K562 (cell line): ENCODE data around the gene PTPRU. TPM values are rescaled to one million over a fixed set of nuclear protein-coding genes. Genes with fewer than 3 reads are reported as not detected.
A peak's percentile ranks its signal among the peaks of the same experiment; 100 is the strongest.
"Not testable (repeated sequence)": the region's sequence is repeated elsewhere in the genome, so short reads cannot be mapped to it uniquely, and the experiment has no call there.

ENCODE experiments used
- ATAC-seq: fragments of 200-7000 bp; cut with Tn5 transposase; 3 replicates; pipeline ENCODE4 v1.9.1; 2020; ENCODE audit warnings: moderate library complexity
- BruUV-seq: library from RNA; stranded (reverse); fragments of 400-500 nt; replicated peaks from 2 replicates; lab custom pipeline; 2021; lab: Mats Ljungman, UMichigan
- CTCF ChIA-PET: fragments of 300-600 bp; formaldehyde crosslinking; extraction: SDS; loops from one replicate; lab custom pipeline; 2021; ENCODE audit warnings: low intra/inter-chr PET ratio; lab: Yijun Ruan, JAX
- POLR2A ChIA-PET: fragments of 300-600, 350-650 bp; sonication (Branson Sonifier 250); formaldehyde crosslinking; extraction: SDS; loops from one replicate; lab custom pipeline; 2021; ENCODE audit warnings: antibody characterized with exemption, inconsistent platforms; lab: Yijun Ruan, JAX
- DNase-seq, 4 experiments: peaks; one replicate each; pipeline versions ENCODE4 v3.0.0 to v3.0.0-alpha.2; 2011 to 2018; ENCODE audit warnings: low spot score in 3 of 4, mixed read lengths in 3 of 4; ENCODE audit errors: extremely low read depth in 1 of 4
- FAIRE-seq: peaks from 2 replicates; lab custom pipeline; 2011; peaks lifted over from hg19 to GRCh38; lab: Jason Lieb, UNC
- H2AFZ ChIP-seq: 2 replicates; pipeline ENCODE4 v1.6.0; 2011; ENCODE audit warnings: low read depth, low read length, control low read depth, inconsistent platforms
- H3K27ac ChIP-seq: fragments of 200-600 bp; 3 replicates; pipeline ENCODE4 v1.8.0; 2011; ENCODE audit warnings: low read depth, mild to moderate bottlenecking, control low read depth, inconsistent platforms, low read length, moderate library complexity, mixed read lengths; ENCODE audit errors: extremely low read depth
- H3K27me3 ChIP-seq, 2 experiments: fragments of 300-600 bp in 1 of 2; 2 replicates in 1 of 2; 3 replicates in 1 of 2; pipeline versions ENCODE4 v1.6.0 to v1.8.0; 2011; ENCODE audit warnings: inconsistent platforms in 2 of 2, low read length in 2 of 2, mild to moderate bottlenecking in 1 of 2, mixed read lengths in 1 of 2, moderate library complexity in 1 of 2; ENCODE audit not compliant: control insufficient read depth in 2 of 2, insufficient read depth in 2 of 2
- H3K36me3 ChIP-seq: fragments of 300-600 bp; 3 replicates; pipeline ENCODE4 v1.8.0; 2011; ENCODE audit warnings: mild to moderate bottlenecking, low read length, inconsistent platforms; ENCODE audit not compliant: control insufficient read depth, insufficient read depth
- H3K4me1 ChIP-seq, 2 experiments: fragments of 200-600 bp in 1 of 2; replicated peaks in 1 of 2; 2 replicates in 1 of 2; 3 replicates in 1 of 2; pipeline versions ENCODE4 v1.5.1 to v1.8.0; 2011; ENCODE audit warnings: inconsistent platforms in 2 of 2, low read length in 2 of 2, mild to moderate bottlenecking in 1 of 2, mixed read lengths in 1 of 2, moderate library complexity in 1 of 2; ENCODE audit not compliant: control insufficient read depth in 2 of 2, insufficient read depth in 2 of 2
- H3K4me2 ChIP-seq: 2 replicates; pipeline ENCODE4 v1.6.1; 2011; ENCODE audit warnings: low read length, control low read depth, inconsistent platforms, mixed read lengths; ENCODE audit not compliant: insufficient read depth
- H3K4me3 ChIP-seq: fragments of 200-600 bp; sonication (generic), shearing (Covaris generic); 2 replicates; pipeline ENCODE4 v1.5.1; 2016; ENCODE audit warnings: control low read depth, inconsistent platforms
- H3K79me2 ChIP-seq: fragments of 200-600 bp; 3 replicates; pipeline ENCODE4 v1.8.0; 2011; ENCODE audit warnings: low read length, inconsistent platforms; ENCODE audit not compliant: control insufficient read depth, insufficient read depth
- H3K9ac ChIP-seq, 2 experiments: 2 replicates each; pipeline versions ENCODE4 v1.6.0 to v1.6.1; 2011; ENCODE audit warnings: low read depth in 2 of 2, low read length in 2 of 2, control low read depth in 1 of 2, inconsistent platforms in 1 of 2, mild to moderate bottlenecking in 1 of 2, mixed read lengths in 1 of 2; ENCODE audit not compliant: insufficient read depth in 1 of 2
- H3K9me1 ChIP-seq: one replicate; pipeline ENCODE4 v1.6.0; 2011; ENCODE audit warnings: inconsistent platforms, mild to moderate bottlenecking, low read length, moderate library complexity; ENCODE audit not compliant: control insufficient read depth, insufficient read depth
- H3K9me3 ChIP-seq: replicated peaks from 2 replicates; pipeline ENCODE4 v1.5.1; 2011; ENCODE audit warnings: low read depth, low read length, inconsistent platforms; ENCODE audit not compliant: control insufficient read depth, insufficient read depth
- H4K20me1 ChIP-seq: replicated peaks from 2 replicates; pipeline ENCODE4 v1.6.1; 2011; ENCODE audit warnings: low read length, inconsistent platforms, mixed read lengths; ENCODE audit not compliant: control insufficient read depth, insufficient read depth
- BRCA1 ChIP-seq, 2 experiments: fragments of 450-650 bp in 1 of 2; sonication (generic) in 1 of 2; formaldehyde crosslinking in 1 of 2; IDR thresholded peaks; 2 replicates each; pipeline versions ENCODE4 v1.5.0 to v1.6.1; 2017 to 2020; ENCODE audit warnings: mild to moderate bottlenecking in 1 of 2, missing genetic modification reagents in 1 of 2
- KDM1A ChIP-seq, 2 experiments: fragments of 450-650 bp; IDR thresholded peaks; 2 replicates each; pipeline ENCODE4 v1.6.1; 2016; ENCODE audit warnings: mild to moderate bottlenecking in 2 of 2
- NFIC ChIP-seq: fragments of 450-650 bp; IDR thresholded peaks from 2 replicates; pipeline ENCODE4 v1.6.1; 2017; ENCODE audit warnings: mild to moderate bottlenecking, inconsistent platforms
- NRF1 ChIP-seq, 2 experiments: fragments of 450-650 bp; IDR thresholded peaks in 1 of 2; conservative IDR thresholded peaks in 1 of 2; 2 replicates each; pipeline ENCODE4 v1.6.1; 2014; ENCODE audit warnings: mild to moderate bottlenecking in 2 of 2
- ZNF146 ChIP-seq: IDR thresholded peaks from one replicate; pipeline ENCODE4 v1.6.1; 2018; ENCODE audit warnings: missing compliant biosample characterization; ENCODE audit not compliant: unreplicated experiment
- WGBS: fragments of 100-300 bp; shearing (Covaris generic); methylation state at CpG from one replicate; pipeline ENCODE4 v1.1.6; 2016; ENCODE audit warnings: low coverage, mixed read lengths; ENCODE audit not compliant: insufficient coverage; ENCODE audit errors: missing lambda C conversion rate; 5-methylcytosine and 5-hydroxymethylcytosine counted together
- in situ Hi-C: fragments of 300-500 bp; cut with MboI; formaldehyde crosslinking; loops from 4 replicates; pipeline ENCODE4 v1.15.0; 2018; ENCODE audit warnings: inconsistent platforms, mixed read lengths
- intact Hi-C: fragments of 100-400 bp; cut with micrococcal nuclease; formaldehyde crosslinking; loops from 2 replicates; pipeline ENCODE4 v1.14.2; 2022
- polyA plus RNA-seq, 8 experiments: library from polyadenylated mRNA; depleted of rRNA in 4 of 8; stranded (reverse) in 5 of 8; unstranded in 3 of 8; fragments of >200 nt; fragmentation: Nextera tagmentation in 2 of 8; fragmentation: Illumina TruSeq in 1 of 8; extraction: Ambion mirVana in 2 of 8; extraction: Trizol in 1 of 8; gene quantifications; 2 replicates each; pipeline versions ENCODE4 v1.2.1 to v1.2.3, GENCODE V29; 2011 to 2014; ENCODE audit warnings: inconsistent platforms in 1 of 8, missing spikeins in 1 of 8
- total RNA-seq, 7 experiments: library from RNA; depleted of rRNA in 6 of 7; stranded (reverse); fragments of >200 nt in 6 of 7; fragmentation: Illumina TruSeq in 2 of 7; extraction: Trizol in 2 of 7; gene quantifications; 2 replicates each; pipeline versions ENCODE4 v1.2.1 to v1.2.3, GENCODE V29; 2011 to 2021; ENCODE audit warnings: low replicate concordance in 1 of 7

The PTPRU gene
- total and polyA plus RNA-seq, 9 of the 15 experiments (the other 6 are each of a cell fraction or from before 2014, with no cell fraction given) = 0.01 to 2.9 (median 1.0) TPM

DNA sequence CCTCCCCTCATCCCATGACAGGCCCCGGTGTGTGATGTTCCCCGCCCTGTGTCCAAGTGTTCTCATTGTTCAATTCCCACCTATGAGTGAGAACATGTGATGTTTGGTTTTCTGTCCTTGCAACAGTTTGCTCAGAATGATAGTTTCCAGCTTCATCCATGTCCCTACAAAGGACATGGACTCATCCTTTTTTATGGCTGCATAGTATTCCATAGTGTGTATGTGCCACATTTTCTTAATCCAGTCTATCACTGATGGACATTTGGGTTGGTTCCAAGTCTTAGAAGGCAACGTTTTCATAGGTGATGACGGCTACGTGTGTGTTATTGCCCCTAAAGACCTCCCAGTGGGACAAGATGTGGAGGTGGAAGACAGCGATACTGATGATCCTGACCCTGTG lies 65.4 kb downstream of the PTPRU start:
- WGBS = 27% methylated on average over 6 of the region's 6 CpGs
- POLR2A ChIA-PET = interaction anchor here (1.2 kb wide), 1 partner anchor 10 kb away, joined by 4 read pairs; no protein-coding TSS in a partner anchor
- FAIRE-seq, H3K4me1 ChIP-seq, ATAC-seq, H3K4me3 ChIP-seq, H3K36me3 ChIP-seq, CTCF ChIA-PET, DNase-seq, H3K79me2 ChIP-seq, H3K27ac ChIP-seq, H4K20me1 ChIP-seq, H3K4me2 ChIP-seq, BruUV-seq, intact Hi-C loops, H3K9me1 ChIP-seq, H3K9me3 ChIP-seq, H3K9ac ChIP-seq, H2AFZ ChIP-seq, in situ Hi-C loops: not testable (repeated sequence)
- peaks cover 3 to 60% of the 10 kb centered on the region in 2 experiments; a peak in 2 of 5 replicates for H3K27me3 ChIP-seq
- 0 out of 2 replicates have a peak, but pooled peaks have one; percentile 22 for TF ChIP-seq NFIC
- peak; percentile 93 for TF ChIP-seq ZNF146 (CRISPR knock-in tag)
- peak in 1 of 2 experiments; percentile 42; a peak in 2 of 4 replicates for TF ChIP-seq KDM1A (IDR thresholded peaks at IDR 0.05)

- FAIRE-seq = no peak
- POLR2A ChIA-PET = interaction anchor here (1.1 kb wide), 1 partner anchor 21 kb away, joined by 3 read pairs; no protein-coding TSS in a partner anchor
Measured at GRCh38 chr1:29303201-29304024, 67.1 kb downstream of the PTPRU start.

More at GRCh38 chr1:29303201-29304024, 67.1 kb downstream of the PTPRU start:
- no peak overlapping the region for H3K4me3 ChIP-seq
- H3K4me2 ChIP-seq = no peak overlapping the region
- H4K20me1 ChIP-seq = 0 out of 2 replicates have a peak, but pooled peaks cover 6% of the 10 kb centered on the region
- ATAC-seq = peak; percentile 51
- 10% methylated on average over 28 of the region's 28 CpGs for WGBS
- peaks cover 0 to 10% of the 10 kb centered on the region in 2 experiments; a peak in 2 of 5 replicates for H3K4me1 ChIP-seq
- H2AFZ ChIP-seq = no peak overlapping the region
- in situ Hi-C loops = no loop called here
- no peaks in the 10 kb centered on the region for H3K79me2 ChIP-seq
- no peaks in the 10 kb centered on the region for H3K9me3 ChIP-seq
- TF ChIP-seq BRCA1 (IDR thresholded peaks at IDR 0.05) (no peak), BRCA1 (CRISPR knock-in tag; IDR thresholded peaks at IDR 0.05) (no peak), NRF1 (conservative IDR thresholded peaks at IDR 0.05 in 1 of 2, IDR thresholded peaks at IDR 0.05 in 1 of 2) (peak in 1 of 2 experiments; percentile 45; a peak in 2 of 4 replicates)
- H3K27ac ChIP-seq = no peak overlapping the region
- H3K9me1 ChIP-seq = no peaks in the 10 kb centered on the region
- CTCF ChIA-PET = no interaction called here
- intact Hi-C loops = no loop called here
- H3K36me3 ChIP-seq = no peaks in the 10 kb centered on the region
- no TSS peak for BruUV-seq
- no peak for DNase-seq
- no peak overlapping the region for H3K9ac ChIP-seq
- H3K27me3 ChIP-seq = peaks cover 3 to 52% of the 10 kb centered on the region in 2 experiments; a peak in 2 of 5 replicates
